ENCODE data around the gene CELF1.

DNA sequence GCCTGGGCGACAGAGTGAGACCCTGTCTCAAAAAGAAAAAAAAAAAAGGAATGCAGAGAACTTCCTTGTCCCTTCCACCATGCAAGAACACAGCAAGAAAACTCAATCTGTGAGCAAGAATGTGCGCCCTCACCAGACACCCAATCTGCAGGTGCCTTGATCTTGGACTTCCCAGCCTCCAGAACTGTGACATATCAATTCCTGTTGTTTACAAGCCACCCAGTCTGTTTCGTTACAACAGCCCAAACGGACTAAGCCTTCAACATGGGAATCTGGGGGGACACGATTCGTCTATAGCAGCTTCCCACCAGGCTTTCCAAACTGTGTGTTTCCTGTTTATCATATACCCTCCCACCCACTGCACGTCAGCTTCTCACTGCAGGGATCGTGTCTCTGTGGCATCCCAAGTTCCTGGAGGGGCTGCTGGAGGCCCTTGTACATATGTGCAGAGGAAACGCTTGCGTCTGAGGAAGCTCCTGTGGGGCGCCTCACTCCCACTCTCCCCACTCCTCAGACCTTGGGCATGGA is 115.7 kb downstream of the CELF1 start:
- no peak for TF ChIP-seq POLR2A (IDR thresholded peaks at IDR 0.05)
- TF ChIP-seq, protein P1, sequence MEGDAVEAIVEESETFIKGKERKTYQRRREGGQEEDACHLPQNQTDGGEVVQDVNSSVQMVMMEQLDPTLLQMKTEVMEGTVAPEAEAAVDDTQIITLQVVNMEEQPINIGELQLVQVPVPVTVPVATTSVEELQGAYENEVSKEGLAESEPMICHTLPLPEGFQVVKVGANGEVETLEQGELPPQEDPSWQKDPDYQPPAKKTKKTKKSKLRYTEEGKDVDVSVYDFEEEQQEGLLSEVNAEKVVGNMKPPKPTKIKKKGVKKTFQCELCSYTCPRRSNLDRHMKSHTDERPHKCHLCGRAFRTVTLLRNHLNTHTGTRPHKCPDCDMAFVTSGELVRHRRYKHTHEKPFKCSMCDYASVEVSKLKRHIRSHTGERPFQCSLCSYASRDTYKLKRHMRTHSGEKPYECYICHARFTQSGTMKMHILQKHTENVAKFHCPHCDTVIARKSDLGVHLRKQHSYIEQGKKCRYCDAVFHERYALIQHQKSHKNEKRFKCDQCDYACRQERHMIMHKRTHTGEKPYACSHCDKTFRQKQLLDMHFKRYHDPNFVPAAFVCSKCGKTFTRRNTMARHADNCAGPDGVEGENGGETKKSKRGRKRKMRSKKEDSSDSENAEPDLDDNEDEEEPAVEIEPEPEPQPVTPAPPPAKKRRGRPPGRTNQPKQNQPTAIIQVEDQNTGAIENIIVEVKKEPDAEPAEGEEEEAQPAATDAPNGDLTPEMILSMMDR (IDR thresholded peaks at IDR 0.05) = no peak

All from uterus (tissue), 2 donors.